ENCODE data around the gene ZNF644. TPM values are rescaled to one million over a fixed set of nuclear protein-coding genes. Genes with fewer than 3 reads are reported as not detected.
"Not testable (repeated sequence)": the region's sequence is repeated elsewhere in the genome, so short reads cannot be mapped to it uniquely, and the experiment has no call there.

ZNF644 gene
- total and polyA plus RNA-seq, 2 donors (not counting 1 experiment from before 2014, with no cell fraction given), result 9.6 to 124 TPM

- H3K4me1 Mint-ChIP-seq; DNase-seq; H3K27me3 ChIP-seq (replicated peaks in 1 of 4; ENCODE audit: control extremely low read depth in 1 of 4, control insufficient read depth in 3 of 4, insufficient read depth in 4 of 4, low read length in 3 of 4); intact Hi-C loops (cut with micrococcal nuclease); ATAC-seq (ENCODE audit: low read depth); H3K4me2 ChIP-seq (replicated peaks; ENCODE audit: low read depth, low read length, poor library complexity, severe bottlenecking); H3K4me3 Mint-ChIP-seq; H3K9ac ChIP-seq (ENCODE audit: low read length); H3K27me3 Mint-ChIP-seq; POLR2A ChIA-PET; H3K4me3 ChIP-seq (ENCODE audit: control extremely low read depth in 1 of 5, extremely low read depth in 1 of 5, insufficient read depth in 1 of 5, low read depth in 2 of 5, low read length in 4 of 5); H4K20me1 ChIP-seq (ENCODE audit: control insufficient read depth, insufficient read depth, low read length, poor library complexity, severe bottlenecking); H3K9me3 Mint-ChIP-seq (ENCODE audit: insufficient read depth); H3K4me1 ChIP-seq (ENCODE audit: control insufficient read depth in 2 of 2, insufficient read depth in 2 of 2, low read length in 2 of 2); H3K36me3 ChIP-seq (replicated peaks in 1 of 2; ENCODE audit: control extremely low read depth in 1 of 2, control insufficient read depth in 1 of 2, extremely low read depth in 1 of 2, insufficient read depth in 2 of 2, low read length in 1 of 2); H3K27ac ChIP-seq (ENCODE audit: low read length in 2 of 2); H3K79me2 ChIP-seq (ENCODE audit: control insufficient read depth, insufficient read depth, low read length); CTCF ChIA-PET; H2AFZ ChIP-seq (ENCODE audit: insufficient read depth, low read depth, low read length, poor library complexity, severe bottlenecking); H3K27ac Mint-ChIP-seq: not testable (repeated sequence)
- no CpG with 5 or more reads among the region's 1 CpG for WGBS (ENCODE audit: insufficient coverage)
- peaks cover 0 to 14% (median 0%) of the 10 kb centered on the region in 3 donors for H3K9me3 ChIP-seq (ENCODE audit: control extremely low read depth in 1 of 3, control insufficient read depth in 2 of 3, insufficient read depth in 1 of 3, low read length in 2 of 3)
These were observed 129.0 kb downstream of the ZNF644 start for GRCh38 chr1:90892884-90893283.

- H3K27ac Mint-ChIP-seq; ATAC-seq (ENCODE audit: low read depth); CTCF ChIA-PET; DNase-seq; H3K4me3 Mint-ChIP-seq; H3K4me2 ChIP-seq (replicated peaks; ENCODE audit: low read depth, low read length, poor library complexity, severe bottlenecking); H3K4me3 ChIP-seq (ENCODE audit: control extremely low read depth in 1 of 5, extremely low read depth in 1 of 5, insufficient read depth in 1 of 5, low read depth in 2 of 5, low read length in 4 of 5); H3K9ac ChIP-seq (ENCODE audit: low read length); intact Hi-C loops (cut with micrococcal nuclease); H3K4me1 ChIP-seq (ENCODE audit: control insufficient read depth in 2 of 2, insufficient read depth in 2 of 2, low read length in 2 of 2); H3K27me3 ChIP-seq (replicated peaks in 1 of 4; ENCODE audit: control extremely low read depth in 1 of 4, control insufficient read depth in 3 of 4, insufficient read depth in 4 of 4, low read length in 3 of 4); H3K79me2 ChIP-seq (ENCODE audit: control insufficient read depth, insufficient read depth, low read length); POLR2A ChIA-PET; H3K27me3 Mint-ChIP-seq; H4K20me1 ChIP-seq (ENCODE audit: control insufficient read depth, insufficient read depth, low read length, poor library complexity, severe bottlenecking); H3K9me3 Mint-ChIP-seq (ENCODE audit: insufficient read depth); H3K27ac ChIP-seq (ENCODE audit: low read length in 2 of 2); H2AFZ ChIP-seq (ENCODE audit: insufficient read depth, low read depth, low read length, poor library complexity, severe bottlenecking); H3K4me1 Mint-ChIP-seq; H3K36me3 ChIP-seq (replicated peaks in 1 of 2; ENCODE audit: control extremely low read depth in 1 of 2, control insufficient read depth in 1 of 2, extremely low read depth in 1 of 2, insufficient read depth in 2 of 2, low read length in 1 of 2): not testable (repeated sequence)
- peaks cover 0 to 14% (median 0%) of the 10 kb centered on the region in 3 donors for H3K9me3 ChIP-seq (ENCODE audit: control extremely low read depth in 1 of 3, control insufficient read depth in 2 of 3, insufficient read depth in 1 of 3, low read length in 2 of 3)
- 100% methylated on average over 2 of the region's 20 CpGs for WGBS (ENCODE audit: insufficient coverage)
These were observed 129.6 kb downstream of the ZNF644 start for GRCh38 chr1:90892196-90892595.

- H3K27me3 Mint-ChIP-seq; H3K9ac ChIP-seq (ENCODE audit: low read length); CTCF ChIA-PET; H3K4me1 Mint-ChIP-seq; ATAC-seq (ENCODE audit: low read depth); H3K4me2 ChIP-seq (replicated peaks; ENCODE audit: low read depth, low read length, poor library complexity, severe bottlenecking); H3K4me3 ChIP-seq (ENCODE audit: control extremely low read depth in 1 of 5, extremely low read depth in 1 of 5, insufficient read depth in 1 of 5, low read depth in 2 of 5, low read length in 4 of 5); H3K27ac ChIP-seq (ENCODE audit: low read length in 2 of 2); H4K20me1 ChIP-seq (ENCODE audit: control insufficient read depth, insufficient read depth, low read length, poor library complexity, severe bottlenecking); H3K4me3 Mint-ChIP-seq; H3K9me3 Mint-ChIP-seq (ENCODE audit: insufficient read depth); H3K27ac Mint-ChIP-seq; H2AFZ ChIP-seq (ENCODE audit: insufficient read depth, low read depth, low read length, poor library complexity, severe bottlenecking); H3K27me3 ChIP-seq (replicated peaks in 1 of 4; ENCODE audit: control extremely low read depth in 1 of 4, control insufficient read depth in 3 of 4, insufficient read depth in 4 of 4, low read length in 3 of 4); DNase-seq; H3K79me2 ChIP-seq (ENCODE audit: control insufficient read depth, insufficient read depth, low read length); H3K4me1 ChIP-seq (ENCODE audit: control insufficient read depth in 2 of 2, insufficient read depth in 2 of 2, low read length in 2 of 2); POLR2A ChIA-PET; H3K36me3 ChIP-seq (replicated peaks in 1 of 2; ENCODE audit: control extremely low read depth in 1 of 2, control insufficient read depth in 1 of 2, extremely low read depth in 1 of 2, insufficient read depth in 2 of 2, low read length in 1 of 2); intact Hi-C loops (cut with micrococcal nuclease): not testable (repeated sequence)
- H3K9me3 ChIP-seq (ENCODE audit: control extremely low read depth in 1 of 3, control insufficient read depth in 2 of 3, insufficient read depth in 1 of 3, low read length in 2 of 3), result peaks cover 0 to 14% (median 0%) of the 10 kb centered on the region in 3 donors
- 96% methylated on average over 16 of the region's 28 CpGs for WGBS (ENCODE audit: insufficient coverage)
These were observed 130.1 kb downstream of the ZNF644 start for GRCh38 chr1:90891756-90892155.
